Sigmoid colon (tissue), 7 donors: ENCODE measurements around the gene KDELR3. TPM values are rescaled to one million over a fixed set of nuclear protein-coding genes. Genes with fewer than 3 reads are reported as not detected.

Experiments
- DNase-seq: peaks from one replicate; pipeline ENCODE4 v3.0.0-alpha.2; 2019
- H3K27ac ChIP-seq, 4 donors: fragments of 200-600 bp; sonication (generic); one replicate each; pipeline ENCODE4 v1.5.1; 2016 to 2019; ENCODE audit warnings: mild to moderate bottlenecking in 1 of 4
- H3K27me3 ChIP-seq, 3 donors: fragments of 200-600 bp; sonication (generic); one replicate each; pipeline ENCODE4 v1.5.1; 2019; ENCODE audit warnings: mild to moderate bottlenecking in 1 of 3
- H3K36me3 ChIP-seq, 4 donors: fragments of 200-600 bp; sonication (generic); one replicate each; pipeline ENCODE4 v1.5.1; 2016 to 2019
- H3K4me1 ChIP-seq, 4 donors: fragments of 200-600 bp; sonication (generic); one replicate each; pipeline ENCODE4 v1.5.1; 2017 to 2019
- H3K4me3 ChIP-seq, 4 donors: fragments of 200-600 bp; sonication (generic); one replicate each; pipeline ENCODE4 v1.5.1; 2017 to 2019; ENCODE audit warnings: mild to moderate bottlenecking in 2 of 4, moderate library complexity in 1 of 4
- H3K9me3 ChIP-seq, 4 donors: fragments of 200-600 bp in 3 of 4; sonication (generic) in 3 of 4; one replicate each; pipeline versions ENCODE4 v1.5.1 to v1.6.1; 2013 to 2019
- CTCF ChIP-seq, 4 experiments: fragments of 450-650 bp in 3 of 4; fragments of 200-600 bp in 1 of 4; IDR thresholded peaks; one replicate each; pipeline ENCODE4 v1.5.1; 2016 to 2019; ENCODE audit warnings: antibody characterized with exemption in 4 of 4, mild to moderate bottlenecking in 3 of 4, moderate library complexity in 2 of 4
- EP300 ChIP-seq, 4 donors: sonication (generic); formaldehyde crosslinking; IDR thresholded peaks; one replicate each; pipeline ENCODE4 v1.6.1; 2017; ENCODE audit warnings: antibody characterized with exemption in 4 of 4
- POLR2A ChIP-seq, 2 donors: fragments of 450-650 bp; IDR thresholded peaks; one replicate each; pipeline ENCODE4 v1.6.1; 2016; ENCODE audit warnings: antibody characterized with exemption in 2 of 2, mild to moderate bottlenecking in 2 of 2, moderate library complexity in 2 of 2
- POLR2AphosphoS5 ChIP-seq, 4 donors: sonication (generic); formaldehyde crosslinking; IDR thresholded peaks; one replicate each; pipeline ENCODE4 v1.6.1; 2017; ENCODE audit warnings: antibody characterized with exemption in 4 of 4
- WGBS, 2 donors: extraction: QIAGEN DNeasy Blood & Tissue Kit; methylation state at CpG; one replicate each; pipeline ENCODE4 v1.1.7; 2013; 5-methylcytosine and 5-hydroxymethylcytosine counted together
- intact Hi-C: fragments of 100-400 bp; cut with DNase I; formaldehyde crosslinking; loops from one replicate; pipeline ENCODE4 v1.15.1; 2023
- polyA plus RNA-seq, 3 donors: library from polyadenylated mRNA; stranded (reverse); fragments of 200-250 nt; gene quantifications; one replicate each; pipeline ENCODE4 v1.2.3, GENCODE V29; 2013
- total RNA-seq, 4 donors: library from RNA; depleted of rRNA; stranded (reverse); fragments of >200 nt; gene quantifications; one replicate each; pipeline ENCODE4 v1.1.0, GENCODE V29; 2016
- donor health status: healthy with polysubstance abuse.
- donor health status: Bipolar disorder and iron deficiency.
- donor health status: healthy.

The KDELR3 gene
- total and polyA plus RNA-seq, 7 donors: 2.5 to 14.3 (median 5.5) TPM

- intact Hi-C loops: no loop called here
- H3K4me3 ChIP-seq: no peak overlapping the region
- H3K4me1 ChIP-seq: no peaks in the 10 kb centered on the region
- H3K9me3 ChIP-seq: no peaks in the 10 kb centered on the region
- H3K36me3 ChIP-seq: no peaks in the 10 kb centered on the region
- H3K27ac ChIP-seq: no peak overlapping the region
- H3K27me3 ChIP-seq: no peaks in the 10 kb centered on the region
- no peak for TF ChIP-seq POLR2AphosphoS5 (IDR thresholded peaks at IDR 0.05)
- TF ChIP-seq EP300 (IDR thresholded peaks at IDR 0.05): no peak
- no peak for TF ChIP-seq CTCF (IDR thresholded peaks at IDR 0.05)
- no peak for TF ChIP-seq POLR2A (IDR thresholded peaks at IDR 0.05)
- no peak for DNase-seq
- WGBS, 2 donors: 86 to 94% methylated on average over 17 of the region's 17 CpGs
Measured at GRCh38 chr22:38426628-38427027, 41.3 kb upstream of the KDELR3 start.

- no peaks in the 10 kb centered on the region for H3K9me3 ChIP-seq
- H3K4me1 ChIP-seq: no peaks in the 10 kb centered on the region
- no peaks in the 10 kb centered on the region for H3K36me3 ChIP-seq
- DNase-seq: no peak
- no peaks in the 10 kb centered on the region for H3K27me3 ChIP-seq
- 97% methylated on average over 36 of the region's 36 CpGs for WGBS, 2 donors
- no peak overlapping the region for H3K4me3 ChIP-seq
- no peak overlapping the region for H3K27ac ChIP-seq
- no peak for TF ChIP-seq POLR2A (IDR thresholded peaks at IDR 0.05)
- intact Hi-C loops: no loop called here
Measured at GRCh38 chr22:38427465-38427864, 40.4 kb upstream of the KDELR3 start.

- 96% methylated on average over 31 of the region's 31 CpGs for WGBS, 2 donors
Measured at GRCh38 chr22:38427940-38428339, 40.0 kb upstream of the KDELR3 start.

GRCh38 chr22:38428714-38429113 lies 39.2 kb upstream of the KDELR3 start:
- no peaks in the 10 kb centered on the region for H3K4me1 ChIP-seq
- 85 to 87% methylated on average over 2 of the region's 2 CpGs for WGBS, 2 donors
- H3K27ac ChIP-seq: no peak overlapping the region
- TF ChIP-seq POLR2A (IDR thresholded peaks at IDR 0.05) (no peak), CTCF (IDR thresholded peaks at IDR 0.05) (no peak), EP300 (IDR thresholded peaks at IDR 0.05) (no peak), POLR2AphosphoS5 (IDR thresholded peaks at IDR 0.05) (no peak)
- H3K4me3 ChIP-seq: no peak overlapping the region
- no peaks in the 10 kb centered on the region for H3K27me3 ChIP-seq
- DNase-seq: no peak
- no peaks in the 10 kb centered on the region for H3K9me3 ChIP-seq
- intact Hi-C loops: no loop called here
- H3K36me3 ChIP-seq: no peaks in the 10 kb centered on the region

More at GRCh38 chr22:38427940-38428339, 40.0 kb upstream of the KDELR3 start:
- H3K9me3 ChIP-seq: no peaks in the 10 kb centered on the region
- no peak overlapping the region for H3K4me3 ChIP-seq
- TF ChIP-seq EP300 (IDR thresholded peaks at IDR 0.05) (no peak), POLR2AphosphoS5 (IDR thresholded peaks at IDR 0.05) (no peak), CTCF (IDR thresholded peaks at IDR 0.05) (no peak), POLR2A (IDR thresholded peaks at IDR 0.05) (no peak)
- no peak overlapping the region for H3K27ac ChIP-seq
- no peaks in the 10 kb centered on the region for H3K4me1 ChIP-seq
- H3K36me3 ChIP-seq: no peaks in the 10 kb centered on the region
- no peak for DNase-seq
- intact Hi-C loops: no loop called here
- H3K27me3 ChIP-seq: no peaks in the 10 kb centered on the region

- WGBS, 2 donors: 57 to 69% methylated on average over 16 of the region's 16 CpGs
- Histone ChIP-seq H3K9me3 (no peaks in the 10 kb centered on the region), H3K4me3 (no peak overlapping the region), H3K4me1 (no peaks in the 10 kb centered on the region), H3K27ac (no peak overlapping the region), H3K27me3 (no peaks in the 10 kb centered on the region), H3K36me3 (no peaks in the 10 kb centered on the region)
- intact Hi-C loops: loop anchor here (5.0 kb wide), 1 partner anchor 113 kb away; no protein-coding TSS in a partner anchor
- TF ChIP-seq CTCF (IDR thresholded peaks at IDR 0.05) (no peak), POLR2A (IDR thresholded peaks at IDR 0.05) (no peak), EP300 (IDR thresholded peaks at IDR 0.05) (no peak), POLR2AphosphoS5 (IDR thresholded peaks at IDR 0.05) (no peak)
- no peak for DNase-seq
Measured at GRCh38 chr22:38429499-38430068, 38.3 kb upstream of the KDELR3 start.
